ENCODE results near the gene SEMA7A. TPM values are rescaled to one million over a fixed set of nuclear protein-coding genes. Genes with fewer than 3 reads are reported as not detected.
A peak's percentile ranks its signal among the peaks of the same experiment; 100 is the strongest.

Gene SEMA7A
- total RNA-seq, 1 experiment from 2014 or later = 74.8 TPM

DNA sequence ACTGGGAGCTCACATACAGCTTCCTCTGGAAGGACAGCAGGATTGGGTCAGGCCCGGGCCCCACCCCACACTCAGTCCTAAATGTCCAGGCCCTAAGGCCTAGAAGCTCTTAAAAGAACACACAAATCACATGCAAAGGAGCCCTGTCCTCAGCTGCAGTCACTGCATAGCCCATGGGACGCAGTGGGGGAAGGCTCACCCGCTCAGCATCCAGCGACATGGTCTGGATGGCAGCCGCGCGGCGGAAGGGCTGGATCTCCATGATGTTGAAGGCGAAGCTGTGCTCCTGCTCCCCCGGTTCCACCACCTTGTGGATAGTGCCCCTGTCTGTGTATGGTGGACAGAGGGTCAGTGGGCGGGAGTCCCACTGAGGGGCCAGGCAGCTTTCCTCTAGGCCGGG, 22.1 kb downstream of the SEMA7A start:
- H3K36me3 Mint-ChIP-seq (ENCODE audit: insufficient read depth, unreplicated experiment) = peaks cover 63% of the 10 kb centered on the region
- no peaks in the 10 kb centered on the region for H3K27me3 Mint-ChIP-seq (ENCODE audit: unreplicated experiment)
- no peak overlapping the region for H3K4me3 Mint-ChIP-seq (ENCODE audit: low read depth, unreplicated experiment)
- TF ChIP-seq, protein P1, sequence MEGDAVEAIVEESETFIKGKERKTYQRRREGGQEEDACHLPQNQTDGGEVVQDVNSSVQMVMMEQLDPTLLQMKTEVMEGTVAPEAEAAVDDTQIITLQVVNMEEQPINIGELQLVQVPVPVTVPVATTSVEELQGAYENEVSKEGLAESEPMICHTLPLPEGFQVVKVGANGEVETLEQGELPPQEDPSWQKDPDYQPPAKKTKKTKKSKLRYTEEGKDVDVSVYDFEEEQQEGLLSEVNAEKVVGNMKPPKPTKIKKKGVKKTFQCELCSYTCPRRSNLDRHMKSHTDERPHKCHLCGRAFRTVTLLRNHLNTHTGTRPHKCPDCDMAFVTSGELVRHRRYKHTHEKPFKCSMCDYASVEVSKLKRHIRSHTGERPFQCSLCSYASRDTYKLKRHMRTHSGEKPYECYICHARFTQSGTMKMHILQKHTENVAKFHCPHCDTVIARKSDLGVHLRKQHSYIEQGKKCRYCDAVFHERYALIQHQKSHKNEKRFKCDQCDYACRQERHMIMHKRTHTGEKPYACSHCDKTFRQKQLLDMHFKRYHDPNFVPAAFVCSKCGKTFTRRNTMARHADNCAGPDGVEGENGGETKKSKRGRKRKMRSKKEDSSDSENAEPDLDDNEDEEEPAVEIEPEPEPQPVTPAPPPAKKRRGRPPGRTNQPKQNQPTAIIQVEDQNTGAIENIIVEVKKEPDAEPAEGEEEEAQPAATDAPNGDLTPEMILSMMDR (IDR thresholded peaks at IDR 0.05; ENCODE audit: unreplicated experiment) = no peak
- peaks cover 15% of the 10 kb centered on the region for H3K4me1 Mint-ChIP-seq (ENCODE audit: low read depth, unreplicated experiment)
- H3K27ac Mint-ChIP-seq (ENCODE audit: unreplicated experiment) = peak overlapping the region; percentile 12
- CTCF ChIA-PET = no interaction called here
- no TSS peak for BruUV-seq (replicated peaks)
- H3K9me3 Mint-ChIP-seq (ENCODE audit: low read depth, unreplicated experiment) = no peaks in the 10 kb centered on the region
- intact Hi-C loops (cut with micrococcal nuclease; ENCODE audit: unreplicated experiment) = no loop called here
- no peak for DNase-seq

GRCh38 chr15:74410502-74410901, 23.3 kb downstream of the SEMA7A start:
- intact Hi-C loops (cut with micrococcal nuclease; ENCODE audit: unreplicated experiment) = no loop called here
- BruUV-seq (replicated peaks) = no TSS peak
- TF ChIP-seq, protein P1 (IDR thresholded peaks at IDR 0.05; ENCODE audit: unreplicated experiment) = no peak
- no peak overlapping the region for H3K27ac Mint-ChIP-seq (ENCODE audit: unreplicated experiment)
- H3K4me3 Mint-ChIP-seq (ENCODE audit: low read depth, unreplicated experiment) = no peak overlapping the region
- H3K27me3 Mint-ChIP-seq (ENCODE audit: unreplicated experiment) = no peaks in the 10 kb centered on the region
- peaks cover 60% of the 10 kb centered on the region for H3K36me3 Mint-ChIP-seq (ENCODE audit: insufficient read depth, unreplicated experiment)
- no peak for DNase-seq
- H3K9me3 Mint-ChIP-seq (ENCODE audit: low read depth, unreplicated experiment) = no peaks in the 10 kb centered on the region
- CTCF ChIA-PET = no interaction called here
- H3K4me1 Mint-ChIP-seq (ENCODE audit: low read depth, unreplicated experiment) = peaks cover 23% of the 10 kb centered on the region

GRCh38 chr15:74409225-74409624, 24.5 kb downstream of the SEMA7A start:
- H3K4me1 Mint-ChIP-seq (ENCODE audit: low read depth, unreplicated experiment) = peaks cover 23% of the 10 kb centered on the region
- CTCF ChIA-PET = interaction anchor here (0.8 to 1.1 kb wide), 2 partner anchors 9 to 27 kb away, joined by 3 to 5 read pairs; no protein-coding TSS in a partner anchor

GRCh38 chr15:74408815-74409214, 24.9 kb downstream of the SEMA7A start:
- intact Hi-C loops (cut with micrococcal nuclease; ENCODE audit: unreplicated experiment) = no loop called here
- H3K27ac Mint-ChIP-seq (ENCODE audit: unreplicated experiment) = peak overlapping the region; percentile 6
- no peaks in the 10 kb centered on the region for H3K27me3 Mint-ChIP-seq (ENCODE audit: unreplicated experiment)
- CTCF ChIA-PET = interaction anchor here (0.8 to 1.9 kb wide), 3 partner anchors 10 to 27 kb away, joined by 3 to 8 read pairs (median 5); no protein-coding TSS in a partner anchor
- TF ChIP-seq, protein P1 (IDR thresholded peaks at IDR 0.05; ENCODE audit: unreplicated experiment) = no peak
- H3K36me3 Mint-ChIP-seq (ENCODE audit: insufficient read depth, unreplicated experiment) = peaks cover 58% of the 10 kb centered on the region
- no TSS peak for BruUV-seq (replicated peaks)
- DNase-seq = no peak
- H3K4me3 Mint-ChIP-seq (ENCODE audit: low read depth, unreplicated experiment) = no peak overlapping the region
- H3K4me1 Mint-ChIP-seq (ENCODE audit: low read depth, unreplicated experiment) = peaks cover 23% of the 10 kb centered on the region
- no peaks in the 10 kb centered on the region for H3K9me3 Mint-ChIP-seq (ENCODE audit: low read depth, unreplicated experiment)

More at GRCh38 chr15:74409225-74409624, 24.5 kb downstream of the SEMA7A start:
- TF ChIP-seq, protein P1 (IDR thresholded peaks at IDR 0.05; ENCODE audit: unreplicated experiment) = no peak
- peaks cover 58% of the 10 kb centered on the region for H3K36me3 Mint-ChIP-seq (ENCODE audit: insufficient read depth, unreplicated experiment)
- H3K4me3 Mint-ChIP-seq (ENCODE audit: low read depth, unreplicated experiment) = no peak overlapping the region
- intact Hi-C loops (cut with micrococcal nuclease; ENCODE audit: unreplicated experiment) = no loop called here
- H3K9me3 Mint-ChIP-seq (ENCODE audit: low read depth, unreplicated experiment) = no peaks in the 10 kb centered on the region
- H3K27me3 Mint-ChIP-seq (ENCODE audit: unreplicated experiment) = no peaks in the 10 kb centered on the region
- BruUV-seq (replicated peaks) = TSS peak; percentile 50
- no peak for DNase-seq
- no peak overlapping the region for H3K27ac Mint-ChIP-seq (ENCODE audit: unreplicated experiment)
